PFSK-1 (cell line): ENCODE measurements around the gene CLEC1A.

Experiments used
- POLR2AphosphoS5 ChIP-seq: IDR thresholded peaks from 2 replicates; pipeline ENCODE4 v1.6.1; 2012; ENCODE audit warnings: low read depth, mild to moderate bottlenecking, control low read depth, low read length, moderate library complexity
- REST ChIP-seq, 2 experiments: IDR thresholded peaks; 2 replicates each; pipeline versions ENCODE4 v1.6.1 to v1.8.0; 2011 to 2012; ENCODE audit warnings: low read depth in 2 of 2, low read length in 2 of 2, control low read depth in 1 of 2, inconsistent platforms in 1 of 2, mild to moderate bottlenecking in 1 of 2, moderate library complexity in 1 of 2; ENCODE audit not compliant: insufficient read depth in 1 of 2
- TAF1 ChIP-seq: IDR thresholded peaks from 2 replicates; pipeline ENCODE4 v1.6.1; 2012; ENCODE audit warnings: low read length, control low read depth, borderline replicate concordance; ENCODE audit not compliant: insufficient read depth

GRCh38 chr12:10082117-10082874 is 16.5 kb downstream of the CLEC1A start:
- TF ChIP-seq POLR2AphosphoS5: no peak
- TF ChIP-seq TAF1: no peak
- TF ChIP-seq REST (IDR thresholded peaks at IDR 0.05; ENCODE audit: insufficient read depth in 1 of 2, low read depth in 2 of 2, low read length in 2 of 2): no peak
